DOHH2 (cell line): ENCODE results near the gene FAM107B.

Experiments used
- EZH2phosphoT487 ChIP-seq: fragments of 200-600 bp; sonication (generic); IDR thresholded peaks from 2 replicates; pipeline ENCODE4 v1.6.1; 2017; ENCODE audit warnings: borderline replicate concordance, mild to moderate bottlenecking, antibody characterized with exemption, low read length, moderate library complexity, mixed read lengths
- TF ChIP-seq, protein P1 (sequence below): fragments of 200-600 bp; sonication (generic); IDR thresholded peaks from one replicate; pipeline ENCODE4 v1.5.1; 2014; ENCODE audit warnings: antibody characterized with exemption, mild to moderate bottlenecking, low read depth, low read length; ENCODE audit not compliant: poor library complexity, severe bottlenecking

DNA sequence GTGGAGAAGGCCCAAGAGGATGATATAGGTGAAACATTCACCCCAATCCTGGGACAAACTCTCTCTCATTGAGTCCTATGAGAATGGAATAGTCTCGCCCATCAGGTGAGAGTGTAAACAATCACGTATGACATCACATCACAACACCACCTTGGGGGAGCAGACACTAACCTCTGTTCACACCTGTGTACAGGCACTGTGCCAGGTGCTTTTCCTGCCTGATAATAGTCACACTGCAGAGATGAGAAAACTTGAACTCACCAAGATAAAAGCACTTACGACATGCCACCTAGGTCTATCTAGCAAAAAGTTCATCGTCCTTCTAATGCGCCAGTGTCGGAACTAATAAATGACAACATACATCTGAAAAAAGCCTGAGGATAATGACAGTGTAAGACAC is 187.8 kb downstream of the FAM107B start:
- TF ChIP-seq, protein P1, sequence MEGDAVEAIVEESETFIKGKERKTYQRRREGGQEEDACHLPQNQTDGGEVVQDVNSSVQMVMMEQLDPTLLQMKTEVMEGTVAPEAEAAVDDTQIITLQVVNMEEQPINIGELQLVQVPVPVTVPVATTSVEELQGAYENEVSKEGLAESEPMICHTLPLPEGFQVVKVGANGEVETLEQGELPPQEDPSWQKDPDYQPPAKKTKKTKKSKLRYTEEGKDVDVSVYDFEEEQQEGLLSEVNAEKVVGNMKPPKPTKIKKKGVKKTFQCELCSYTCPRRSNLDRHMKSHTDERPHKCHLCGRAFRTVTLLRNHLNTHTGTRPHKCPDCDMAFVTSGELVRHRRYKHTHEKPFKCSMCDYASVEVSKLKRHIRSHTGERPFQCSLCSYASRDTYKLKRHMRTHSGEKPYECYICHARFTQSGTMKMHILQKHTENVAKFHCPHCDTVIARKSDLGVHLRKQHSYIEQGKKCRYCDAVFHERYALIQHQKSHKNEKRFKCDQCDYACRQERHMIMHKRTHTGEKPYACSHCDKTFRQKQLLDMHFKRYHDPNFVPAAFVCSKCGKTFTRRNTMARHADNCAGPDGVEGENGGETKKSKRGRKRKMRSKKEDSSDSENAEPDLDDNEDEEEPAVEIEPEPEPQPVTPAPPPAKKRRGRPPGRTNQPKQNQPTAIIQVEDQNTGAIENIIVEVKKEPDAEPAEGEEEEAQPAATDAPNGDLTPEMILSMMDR = no peak
- TF ChIP-seq EZH2phosphoT487 = no peak
